Stimulated activated CD4-positive, alpha-beta T cell treated with anti-CD3 and anti-CD28 coated beads, Interleukin-2, amount 100 ng/mL, for 24 hours (primary cell): ENCODE measurements around the gene CTNS.
"Not testable (repeated sequence)": the region's sequence is repeated elsewhere in the genome, so short reads cannot be mapped to it uniquely, and the experiment has no call there.

Experiments used
- DNase-seq, 2 donors: peaks; one replicate each; pipeline ENCODE4 v3.0.0-alpha.2; 2020

Gene CTNS

GRCh38 chr17:3688852-3689261 is 52.3 kb downstream of the CTNS start:
- DNase-seq: no peak

- DNase-seq: no peak
Observed at GRCh38 chr17:3689262-3690093, 52.9 kb downstream of the CTNS start.

- DNase-seq: no peak
Observed at GRCh38 chr17:3690094-3690715, 53.6 kb downstream of the CTNS start.

- no peak for DNase-seq
Observed at GRCh38 chr17:3691617-3692067, 55.1 kb downstream of the CTNS start.

GRCh38 chr17:3692346-3692745 is 55.8 kb downstream of the CTNS start:
- DNase-seq: no peak

- DNase-seq: no peak
Observed at GRCh38 chr17:3693141-3693540, 56.6 kb downstream of the CTNS start.

- DNase-seq: peak in 1 of 2 donors; percentile 44
Observed at GRCh38 chr17:3693829-3694231, 57.3 kb downstream of the CTNS start.

- no peak for DNase-seq
Observed at GRCh38 chr17:3695129-3695722, 58.7 kb downstream of the CTNS start.

GRCh38 chr17:3695723-3696411 is 59.3 kb downstream of the CTNS start, which contains the start of gene P2RX5:
Gene P2RX5 (minus strand): TSS chr17:3696155. CDS start chr17:3696005, 150 bp downstream.
- DNase-seq: peak; percentile 43 to 61

GRCh38 chr17:3697103-3697476 is 60.5 kb downstream of the CTNS start:
- DNase-seq: no peak

- no peak for DNase-seq
Observed at GRCh38 chr17:3698139-3698538, 61.6 kb downstream of the CTNS start.

GRCh38 chr17:3699951-3700350 is 63.4 kb downstream of the CTNS start:
- no peak for DNase-seq

GRCh38 chr17:3702041-3702539 is 65.5 kb downstream of the CTNS start:
- not testable (repeated sequence) for DNase-seq

GRCh38 chr17:3704931-3705717 is 68.6 kb downstream of the CTNS start:
- DNase-seq: no peak

GRCh38 chr17:3705718-3705984 is 69.1 kb downstream of the CTNS start:
- not testable (repeated sequence) for DNase-seq

GRCh38 chr17:3708366-3708765 is 71.8 kb downstream of the CTNS start:
- DNase-seq: no peak

- peak; percentile 59 to 72 for DNase-seq
Observed at GRCh38 chr17:3710951-3711383, 74.4 kb downstream of the CTNS start.
